CD14-positive monocyte (primary cell): ENCODE results near the gene MIDN. TPM values are rescaled to one million over a fixed set of nuclear protein-coding genes. Genes with fewer than 3 reads are reported as not detected.

ENCODE experiments used
- DNase-seq, 3 donors: peaks; one replicate each; pipeline ENCODE4 v3.0.0-alpha.2; 2011 to 2022
- H2AFZ ChIP-seq: 2 replicates; pipeline ENCODE4 v1.6.0; 2012; ENCODE audit warnings: mild to moderate bottlenecking, low read depth, low read length, inconsistent platforms; ENCODE audit not compliant: insufficient read depth, poor library complexity, severe bottlenecking
- H3K27ac ChIP-seq, 2 donors: 1 replicate in 1 of 2; 2 replicates in 1 of 2; pipeline ENCODE4 v1.5.1; 2012 to 2013; ENCODE audit warnings: low read length in 2 of 2, control low read depth in 1 of 2, inconsistent platforms in 1 of 2, low read depth in 1 of 2, mild to moderate bottlenecking in 1 of 2
- H3K27me3 ChIP-seq, 2 donors: one replicate each; pipeline versions ENCODE4 v1.6.0 to v1.6.1; 2011 to 2013; ENCODE audit warnings: low read length in 2 of 2; ENCODE audit not compliant: control insufficient read depth in 2 of 2, insufficient read depth in 2 of 2
- H3K36me3 ChIP-seq, 2 donors: replicated peaks in 1 of 2; 1 replicate in 1 of 2; 2 replicates in 1 of 2; pipeline versions ENCODE4 v1.5.1 to v1.6.1; 2012 to 2013; ENCODE audit warnings: low read length in 2 of 2, control low read depth in 1 of 2, inconsistent platforms in 1 of 2, mild to moderate bottlenecking in 1 of 2; ENCODE audit not compliant: insufficient read depth in 2 of 2, control insufficient read depth in 1 of 2
- H3K4me1 ChIP-seq, 2 donors: 1 replicate in 1 of 2; 2 replicates in 1 of 2; pipeline versions ENCODE4 v1.5.1 to v1.6.1; 2012 to 2013; ENCODE audit warnings: low read length in 2 of 2, control low read depth in 1 of 2, inconsistent platforms in 1 of 2, mild to moderate bottlenecking in 1 of 2, moderate library complexity in 1 of 2; ENCODE audit not compliant: insufficient read depth in 2 of 2, control insufficient read depth in 1 of 2
- H3K4me2 ChIP-seq: replicated peaks from 2 replicates; pipeline ENCODE3; 2012; ENCODE audit warnings: low read length, moderate library complexity, mild to moderate bottlenecking; ENCODE audit not compliant: poor library complexity, severe bottlenecking; ENCODE audit errors: extremely low read depth
- H3K4me3 ChIP-seq, 3 experiments: fragments of 200-600 bp in 1 of 3; sonication (generic) in 1 of 3; replicated peaks in 1 of 3; 1 replicate in 2 of 3; 2 replicates in 1 of 3; pipeline ENCODE4 v1.5.1; 2011 to 2013; ENCODE audit warnings: low read length in 3 of 3, mild to moderate bottlenecking in 3 of 3, control low read depth in 2 of 3, low read depth in 2 of 3, inconsistent platforms in 1 of 3, moderate library complexity in 1 of 3
- H3K79me2 ChIP-seq: 2 replicates; pipeline ENCODE4 v1.6.0; 2012; ENCODE audit warnings: mild to moderate bottlenecking, control low read depth, inconsistent platforms, low read length, moderate library complexity; ENCODE audit not compliant: insufficient read depth
- H3K9ac ChIP-seq: 2 replicates; pipeline ENCODE4 v1.6.0; 2017; ENCODE audit warnings: low read length, mild to moderate bottlenecking; ENCODE audit not compliant: insufficient read depth, poor library complexity, severe bottlenecking
- H3K9me3 ChIP-seq, 2 donors: replicated peaks in 1 of 2; 1 replicate in 1 of 2; 2 replicates in 1 of 2; pipeline versions ENCODE4 v1.5.1 to v1.6.1; 2012 to 2013; ENCODE audit warnings: low read length in 2 of 2, control low read depth in 1 of 2; ENCODE audit not compliant: control insufficient read depth in 1 of 2, insufficient read depth in 1 of 2
- H4K20me1 ChIP-seq: 2 replicates; pipeline ENCODE4 v1.6.0; 2012; ENCODE audit warnings: mild to moderate bottlenecking, low read length, control low read depth, moderate library complexity; ENCODE audit not compliant: insufficient read depth
- H3K27ac Mint-ChIP-seq, 7 donors: one replicate each; pipeline ENCODE4 v1.8.0; 2020; ENCODE audit warnings: mild to moderate bottlenecking in 7 of 7, mixed read lengths in 7 of 7, moderate library complexity in 6 of 7, inconsistent platforms in 2 of 7
- H3K27me3 Mint-ChIP-seq, 3 donors: one replicate each; pipeline ENCODE4 v1.8.0; 2021 to 2022; ENCODE audit warnings: low read depth in 3 of 3, mild to moderate bottlenecking in 3 of 3, mixed read lengths in 3 of 3, moderate library complexity in 3 of 3, inconsistent platforms in 1 of 3
- H3K36me3 Mint-ChIP-seq, 2 donors: one replicate each; pipeline ENCODE4 v1.8.0; 2020; ENCODE audit warnings: mixed read lengths in 2 of 2, inconsistent platforms in 1 of 2, mild to moderate bottlenecking in 1 of 2
- H3K4me1 Mint-ChIP-seq: one replicate; pipeline ENCODE4 v1.8.0; 2020; ENCODE audit warnings: mild to moderate bottlenecking, mixed read lengths
- H3K4me3 Mint-ChIP-seq, 2 donors: one replicate each; pipeline ENCODE4 v1.8.0; 2020; ENCODE audit warnings: mild to moderate bottlenecking in 2 of 2, mixed read lengths in 2 of 2, moderate library complexity in 1 of 2
- H3K9me3 Mint-ChIP-seq, 7 donors: one replicate each; pipeline ENCODE4 v1.8.0; 2020 to 2022; ENCODE audit warnings: mixed read lengths in 7 of 7, mild to moderate bottlenecking in 6 of 7, moderate library complexity in 6 of 7, inconsistent platforms in 2 of 7
- WGBS: methylation state at CpG from one replicate; pipeline ENCODE4 v1.1.5; 2013; ENCODE audit warnings: missing lambda C conversion rate; ENCODE audit not compliant: insufficient coverage; 5-methylcytosine and 5-hydroxymethylcytosine counted together
- intact Hi-C, 2 donors: fragments of 100-400 bp; cut with micrococcal nuclease; formaldehyde crosslinking; loops; one replicate each; pipeline versions ENCODE4 v1.15.0 to v1.15.1; 2023
- polyA plus RNA-seq, 3 donors: library from polyadenylated mRNA; depleted of rRNA in 1 of 3; unstranded in 2 of 3; stranded (reverse) in 1 of 3; fragments of 300-500 nt in 2 of 3; fragments of >200 nt in 1 of 3; fragmentation: Illumina TruSeq in 2 of 3; gene quantifications; 1 replicate in 2 of 3; 2 replicates in 1 of 3; pipeline ENCODE4 v1.2.3, GENCODE V29; 2012 to 2021
- TF ChIP-seq, protein P1 (sequence below): fragments of 200-600 bp; IDR thresholded peaks from one replicate; pipeline ENCODE4 v1.8.0; 2022; ENCODE audit warnings: antibody characterized with exemption, mild to moderate bottlenecking

Gene MIDN
- polyA plus RNA-seq, 3 donors, result 5.6 to 301 (median 11.0) TPM

DNA sequence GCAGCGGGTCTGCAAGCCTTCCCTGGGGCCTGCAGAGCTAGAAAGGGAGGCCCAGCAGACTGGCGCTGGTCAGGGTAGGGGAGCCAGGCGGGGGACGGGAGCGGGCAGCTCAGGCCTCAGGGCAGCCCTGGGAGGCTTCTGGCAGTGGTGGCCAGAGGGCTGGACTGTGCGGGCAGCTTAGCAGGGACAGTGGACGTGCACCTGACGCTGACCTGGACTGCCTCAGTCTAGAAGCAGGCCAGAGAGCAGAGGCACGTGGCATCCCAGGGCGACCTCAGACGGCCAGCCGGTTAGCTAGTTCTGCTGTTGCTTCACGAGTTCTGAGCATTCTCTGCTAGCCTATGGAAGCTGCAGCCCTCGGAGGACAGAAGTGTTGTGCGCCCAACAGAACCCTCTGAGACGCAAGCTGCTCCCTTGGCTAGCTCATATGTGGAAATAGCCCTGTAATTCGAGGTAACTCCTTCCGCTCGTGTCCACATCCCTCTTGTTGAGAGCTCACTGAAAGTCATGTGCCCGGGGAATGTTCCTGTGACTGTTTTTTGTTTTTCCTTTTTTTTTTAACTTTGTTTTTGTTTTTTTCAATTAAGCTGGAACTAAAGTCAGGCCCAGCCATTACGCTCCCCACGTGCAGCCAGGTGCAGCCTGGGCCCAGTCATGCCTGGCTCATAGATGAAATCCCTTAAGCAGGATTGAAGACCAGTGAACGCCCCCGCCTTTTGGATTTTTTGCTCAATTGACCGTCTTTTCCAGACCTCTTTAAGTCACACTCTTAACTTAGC, 25.1 kb downstream of the MIDN start:
- Mint-ChIP-seq H3K4me1 (peaks cover 60% of the 10 kb centered on the region), H3K27me3 (no peaks in the 10 kb centered on the region), H3K4me3 (peak overlapping the region; percentile 23 to 37), H3K9me3 (peaks cover 0 to 2% (median 0%) of the 10 kb centered on the region in 7 donors), H3K27ac (peak overlapping the region; percentile 82 to 95 (median 86)), H3K36me3 (peaks cover 40 to 61% of the 10 kb centered on the region in 2 donors)
- 73% methylated on average over 22 of the region's 25 CpGs for WGBS
- Histone ChIP-seq H3K9me3 (no peaks in the 10 kb centered on the region), H3K4me3 (peak overlapping the region in 1 of 3 experiments; percentile 81), H2AFZ (no peak overlapping the region), H3K79me2 (peaks cover 70% of the 10 kb centered on the region), H3K27me3 (no peaks in the 10 kb centered on the region), H3K4me2 (peak overlapping the region; percentile 100), H3K9ac (no peak overlapping the region), H3K4me1 (peaks cover 70 to 80% of the 10 kb centered on the region in 2 donors), H4K20me1 (peaks cover 70% of the 10 kb centered on the region), H3K27ac (peak overlapping the region; percentile 85 to 89), H3K36me3 (peaks cover 44 to 46% of the 10 kb centered on the region in 2 donors)
- DNase-seq, result peak in 2 of 3 donors; percentile 40 to 66
- intact Hi-C loops, result no loop called here
- TF ChIP-seq, protein P1, sequence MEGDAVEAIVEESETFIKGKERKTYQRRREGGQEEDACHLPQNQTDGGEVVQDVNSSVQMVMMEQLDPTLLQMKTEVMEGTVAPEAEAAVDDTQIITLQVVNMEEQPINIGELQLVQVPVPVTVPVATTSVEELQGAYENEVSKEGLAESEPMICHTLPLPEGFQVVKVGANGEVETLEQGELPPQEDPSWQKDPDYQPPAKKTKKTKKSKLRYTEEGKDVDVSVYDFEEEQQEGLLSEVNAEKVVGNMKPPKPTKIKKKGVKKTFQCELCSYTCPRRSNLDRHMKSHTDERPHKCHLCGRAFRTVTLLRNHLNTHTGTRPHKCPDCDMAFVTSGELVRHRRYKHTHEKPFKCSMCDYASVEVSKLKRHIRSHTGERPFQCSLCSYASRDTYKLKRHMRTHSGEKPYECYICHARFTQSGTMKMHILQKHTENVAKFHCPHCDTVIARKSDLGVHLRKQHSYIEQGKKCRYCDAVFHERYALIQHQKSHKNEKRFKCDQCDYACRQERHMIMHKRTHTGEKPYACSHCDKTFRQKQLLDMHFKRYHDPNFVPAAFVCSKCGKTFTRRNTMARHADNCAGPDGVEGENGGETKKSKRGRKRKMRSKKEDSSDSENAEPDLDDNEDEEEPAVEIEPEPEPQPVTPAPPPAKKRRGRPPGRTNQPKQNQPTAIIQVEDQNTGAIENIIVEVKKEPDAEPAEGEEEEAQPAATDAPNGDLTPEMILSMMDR, result no peak

DNA sequence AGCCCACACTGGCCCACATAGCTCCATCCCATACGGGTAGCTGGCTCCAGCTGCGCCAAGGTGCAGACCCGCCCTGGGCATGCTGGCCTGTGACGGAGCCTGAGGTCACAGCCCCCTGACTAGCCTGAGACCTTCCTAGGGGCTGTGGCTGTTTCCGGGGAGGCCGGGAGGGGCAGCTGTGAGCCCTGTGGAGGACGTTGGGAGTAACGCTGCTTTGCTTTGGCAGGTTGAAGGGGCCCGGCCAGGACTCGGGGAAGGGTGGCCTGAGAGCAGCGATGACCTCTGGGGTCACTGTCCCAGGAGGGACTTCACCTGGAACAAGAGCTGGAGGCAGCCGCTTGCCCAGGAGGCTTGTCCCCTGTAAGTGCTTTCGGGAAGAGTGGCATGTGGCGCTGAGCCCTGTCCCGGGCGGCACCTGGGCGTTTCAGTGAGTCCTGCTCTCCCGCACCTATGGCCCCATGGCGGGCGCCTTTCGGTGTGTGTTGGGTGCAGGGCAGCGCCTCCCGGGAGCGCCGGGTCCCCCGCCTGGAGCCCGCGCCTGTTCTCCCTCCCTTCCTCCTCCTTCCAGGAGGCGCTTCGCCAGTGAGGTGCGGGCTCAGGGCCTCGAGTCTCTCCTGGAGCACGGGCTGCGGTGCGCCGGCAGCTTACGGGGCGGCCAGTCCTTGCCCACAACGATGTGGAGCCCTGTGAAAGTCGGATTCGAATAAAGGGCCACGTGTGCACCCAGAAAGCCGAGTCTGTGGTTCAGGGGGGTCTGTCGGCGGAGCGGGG, 25.9 kb downstream of the MIDN start:
- Histone ChIP-seq H3K4me3 (peak overlapping the region in 1 of 3 experiments; percentile 81), H2AFZ (no peak overlapping the region), H3K27me3 (no peaks in the 10 kb centered on the region), H3K4me2 (peak overlapping the region; percentile 92), H3K27ac (peak overlapping the region; percentile 85 to 89), H4K20me1 (peaks cover 68% of the 10 kb centered on the region), H3K9ac (peak overlapping the region; percentile 90), H3K9me3 (no peaks in the 10 kb centered on the region), H3K79me2 (peaks cover 70% of the 10 kb centered on the region), H3K4me1 (peaks cover 65 to 75% of the 10 kb centered on the region in 2 donors), H3K36me3 (peaks cover 50 to 53% of the 10 kb centered on the region in 2 donors)
- H3K9me3 Mint-ChIP-seq, result peaks cover 0 to 2% (median 0%) of the 10 kb centered on the region in 7 donors
- intact Hi-C loops, result no loop called here
- WGBS, result 92% methylated on average over 40 of the region's 46 CpGs
- H3K36me3 Mint-ChIP-seq, result peaks cover 45 to 68% of the 10 kb centered on the region in 2 donors
- H3K27me3 Mint-ChIP-seq, result no peaks in the 10 kb centered on the region
- DNase-seq, result no peak
- TF ChIP-seq, protein P1, result no peak
- peak overlapping the region; percentile 30 to 43 for H3K4me3 Mint-ChIP-seq
- peak overlapping the region; percentile 82 to 95 (median 88) for H3K27ac Mint-ChIP-seq
- H3K4me1 Mint-ChIP-seq, result peaks cover 56% of the 10 kb centered on the region
